ENCODE results near the gene PLEKHG4B. TPM values are rescaled to one million over a fixed set of nuclear protein-coding genes. Genes with fewer than 3 reads are reported as not detected.

The PLEKHG4B gene
- total RNA-seq, 1 donor from 2014 or later = not detected

- ATAC-seq = no peak
- intact Hi-C loops (cut with micrococcal nuclease) = no loop called here
These were observed 18.0 kb upstream of the PLEKHG4B start for GRCh38 chr5:73768-74502.

GRCh38 chr5:74503-75109 is 17.4 kb upstream of the PLEKHG4B start:
- DNase-seq (no peak), ATAC-seq (no peak)
- intact Hi-C loops (cut with micrococcal nuclease) = no loop called here

More at GRCh38 chr5:73768-74502, 18.0 kb upstream of the PLEKHG4B start:
- no peak for DNase-seq

DNA sequence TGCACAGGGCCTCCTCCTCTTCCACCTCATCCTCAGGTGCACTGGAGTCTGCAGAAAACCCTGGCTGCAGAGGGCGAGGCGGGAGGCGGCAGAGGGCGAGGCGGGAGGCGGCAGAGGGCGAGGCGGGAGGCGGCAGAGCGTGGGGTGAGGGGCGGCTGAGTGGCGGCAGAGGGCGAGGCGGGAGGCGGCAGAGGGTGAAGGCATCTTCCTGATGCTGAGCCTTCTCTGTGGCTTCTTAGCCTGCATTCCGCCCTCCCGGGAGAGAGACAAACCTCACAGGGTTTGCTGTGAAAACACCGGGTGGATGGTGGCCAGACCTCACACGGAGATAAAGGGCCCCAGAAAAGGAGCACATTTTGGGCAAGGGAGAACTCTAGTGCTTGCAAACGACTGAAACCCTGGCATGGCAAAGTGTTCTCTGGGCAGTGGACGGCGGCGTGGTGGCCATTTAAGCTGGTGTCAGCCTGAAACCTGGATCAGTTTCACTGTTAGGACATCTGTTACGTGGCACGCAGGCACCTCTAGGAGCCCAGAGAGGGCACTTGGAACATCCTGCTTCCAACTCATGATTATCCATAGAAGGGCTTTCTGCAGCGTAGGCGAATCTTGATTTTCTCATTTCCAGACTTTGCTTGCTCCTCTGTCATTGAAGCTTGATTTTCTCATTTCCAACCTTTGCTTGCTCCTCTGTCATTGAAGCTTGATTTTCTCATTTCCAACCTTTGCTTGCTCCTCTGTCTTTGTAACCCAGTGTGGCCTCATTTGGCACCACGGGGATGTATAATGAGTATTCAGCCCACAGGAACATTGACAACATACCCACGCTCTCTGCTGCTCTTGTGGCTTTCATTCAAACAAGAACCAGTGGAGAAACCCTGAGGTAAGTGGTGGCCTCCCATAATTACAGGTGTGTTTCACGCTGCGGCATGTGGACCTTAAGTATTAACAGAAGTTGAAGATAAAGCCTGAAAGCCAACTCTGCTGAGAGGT is 16.3 kb upstream of the PLEKHG4B start:
- intact Hi-C loops (cut with micrococcal nuclease) = no loop called here
- ATAC-seq (no peak), DNase-seq (no peak)

GRCh38 chr5:76358-77169 is 15.4 kb upstream of the PLEKHG4B start:
- ATAC-seq = no peak

GRCh38 chr5:77170-77501 is 14.8 kb upstream of the PLEKHG4B start:
- ATAC-seq (no peak), DNase-seq (no peak)
- intact Hi-C loops (cut with micrococcal nuclease) = no loop called here

More at GRCh38 chr5:76358-77169, 15.4 kb upstream of the PLEKHG4B start:
- intact Hi-C loops (cut with micrococcal nuclease) = no loop called here
- no peak for DNase-seq

GRCh38 chr5:77546-77945 is 14.4 kb upstream of the PLEKHG4B start:
- ATAC-seq (no peak), DNase-seq (no peak)
- intact Hi-C loops (cut with micrococcal nuclease) = no loop called here

DNA sequence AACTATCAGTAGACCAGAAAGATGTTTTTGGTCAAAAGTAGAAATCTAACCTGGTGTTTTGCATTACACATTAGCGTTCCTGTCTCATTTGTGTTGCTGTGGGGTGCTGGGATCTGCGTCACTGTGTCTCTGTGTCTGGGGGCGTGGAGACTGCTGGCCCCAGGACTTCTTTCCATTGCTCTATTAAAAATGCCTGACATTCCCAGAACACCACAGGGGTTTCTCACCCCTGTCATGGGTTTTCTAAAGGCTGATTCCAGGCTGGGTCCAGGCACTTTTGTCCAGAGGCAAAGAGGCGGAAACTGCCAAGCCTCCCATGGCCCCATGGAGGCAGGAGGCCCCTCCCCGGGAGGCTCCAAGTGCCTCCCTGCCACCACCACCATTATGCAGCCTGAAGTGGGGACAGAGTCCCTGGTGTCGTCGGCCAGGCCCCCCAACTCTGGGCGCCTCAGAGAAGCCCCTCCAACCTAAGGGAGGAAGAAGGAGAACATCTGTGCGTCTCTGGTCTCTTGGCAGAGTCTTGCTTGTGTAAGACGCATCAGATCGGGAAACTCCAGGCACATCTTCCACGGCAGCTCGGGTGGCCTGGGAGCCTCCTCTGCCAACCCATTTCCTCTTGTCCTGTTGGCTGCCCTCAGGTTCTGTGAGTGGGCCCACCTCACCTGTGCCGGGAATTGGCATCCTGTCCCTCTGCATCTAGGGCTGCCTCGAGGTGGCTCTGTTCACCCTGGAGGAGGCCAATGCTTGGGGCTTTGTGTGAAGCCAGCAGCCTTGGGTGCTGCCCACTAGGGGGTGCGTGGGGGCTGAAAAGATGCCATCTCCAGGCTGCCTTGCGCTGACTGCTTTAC is 13.8 kb upstream of the PLEKHG4B start:
- intact Hi-C loops (cut with micrococcal nuclease) = no loop called here
- ATAC-seq (peak; percentile 89), DNase-seq (peak; percentile 66)

GRCh38 chr5:78805-79149 is 13.2 kb upstream of the PLEKHG4B start:
- no peak for DNase-seq
- intact Hi-C loops (cut with micrococcal nuclease) = no loop called here
- no peak for ATAC-seq

DNA sequence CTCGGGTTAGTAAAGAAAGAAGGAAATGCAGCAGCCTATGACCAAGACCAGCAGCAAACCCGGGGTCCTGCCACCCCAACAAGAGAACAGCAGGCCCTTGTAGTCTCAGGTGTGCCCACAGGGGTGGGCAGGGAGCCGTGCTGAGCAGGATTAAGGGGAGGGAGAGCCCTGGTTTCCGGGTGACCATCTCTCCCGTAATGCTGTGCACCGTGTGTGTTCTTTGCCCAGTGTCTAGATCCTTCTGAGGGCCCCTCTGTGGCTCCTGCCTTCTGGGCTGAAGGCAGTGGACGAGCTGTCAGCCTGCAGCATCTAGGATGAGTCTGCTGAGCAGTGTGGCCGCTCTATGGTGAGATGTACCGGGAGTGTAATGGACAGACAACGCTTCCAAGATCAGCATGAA is 12.7 kb upstream of the PLEKHG4B start:
- intact Hi-C loops (cut with micrococcal nuclease) = no loop called here
- DNase-seq (no peak), ATAC-seq (no peak)

DNA sequence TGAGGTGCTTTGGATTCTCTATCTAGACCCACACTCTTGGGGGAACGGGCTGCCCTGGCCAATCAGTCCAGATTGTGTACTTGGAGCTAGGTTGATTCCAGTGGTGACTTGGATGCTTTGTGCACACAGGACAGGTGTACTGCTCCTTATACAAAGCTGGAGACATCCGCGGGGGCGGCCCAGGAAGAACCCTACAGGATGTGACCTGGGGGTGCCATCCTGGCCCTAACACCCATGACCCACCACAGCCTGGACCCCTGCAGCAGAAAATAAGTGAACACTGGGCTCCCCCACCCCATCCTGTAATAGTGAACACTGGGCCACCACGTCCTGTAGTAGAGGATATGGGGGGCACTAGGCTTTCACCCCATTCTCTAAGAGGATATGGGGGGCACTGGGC is 12.1 kb upstream of the PLEKHG4B start:
- ATAC-seq (no peak), DNase-seq (no peak)
- intact Hi-C loops (cut with micrococcal nuclease) = no loop called here

DNA sequence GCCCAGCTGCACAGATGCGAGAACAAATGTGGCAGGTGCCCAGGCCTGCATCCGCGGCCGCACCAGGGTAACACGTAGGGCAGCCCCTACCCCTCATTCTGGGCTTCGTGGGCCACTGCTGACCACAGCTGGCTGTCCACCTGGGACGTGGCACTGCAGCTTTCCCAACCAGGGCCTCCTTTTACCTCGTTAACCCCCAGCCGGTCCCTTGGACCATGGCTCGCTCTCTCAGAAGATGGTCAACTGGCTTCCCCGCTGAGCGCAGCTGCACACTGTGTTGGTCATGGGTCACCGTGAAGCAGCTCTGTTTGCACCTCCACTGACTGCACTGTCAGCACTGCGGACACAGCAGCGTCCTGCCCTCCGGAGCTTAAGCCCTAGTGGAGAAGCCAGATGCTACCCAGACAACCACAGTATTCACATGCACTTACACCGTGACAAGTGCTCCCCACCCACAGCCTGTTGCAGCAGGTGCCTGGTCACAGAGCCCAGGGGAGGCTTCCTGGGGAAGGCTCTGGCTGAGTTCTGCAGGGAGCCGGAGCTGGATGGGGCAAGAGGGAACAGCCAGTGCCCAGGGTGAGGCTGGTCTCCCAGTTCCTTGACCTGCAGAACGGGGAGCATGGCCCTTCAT is 10.5 kb upstream of the PLEKHG4B start:
- intact Hi-C loops (cut with micrococcal nuclease) = no loop called here
- no peak for DNase-seq
- ATAC-seq = no peak

GRCh38 chr5:82097-82496 is 9.9 kb upstream of the PLEKHG4B start:
- ATAC-seq = no peak
- no peak for DNase-seq
- intact Hi-C loops (cut with micrococcal nuclease) = no loop called here

DNA sequence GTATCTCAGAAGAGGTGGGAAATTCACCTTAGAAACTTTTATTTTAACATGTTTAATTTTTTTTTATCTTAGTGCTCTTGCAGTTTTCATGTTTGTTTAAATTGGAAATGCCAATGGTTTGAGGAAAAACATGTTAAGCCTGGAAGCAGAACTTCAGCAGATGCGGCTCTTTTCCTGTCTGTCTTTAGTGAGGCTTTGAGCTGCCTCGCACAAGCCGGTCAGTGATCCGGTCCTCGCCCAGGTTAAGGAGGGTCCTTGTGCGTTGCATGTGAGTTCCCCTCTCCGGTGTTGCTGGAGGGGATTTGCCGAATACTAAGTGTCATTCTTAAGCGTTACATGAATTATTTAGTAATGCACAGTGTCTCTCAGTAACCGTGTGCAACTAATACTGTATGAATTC is 9.4 kb upstream of the PLEKHG4B start:
- intact Hi-C loops (cut with micrococcal nuclease) = no loop called here
- ATAC-seq (no peak), DNase-seq (no peak)

GRCh38 chr5:83029-83428 is 8.9 kb upstream of the PLEKHG4B start:
- DNase-seq = no peak
- intact Hi-C loops (cut with micrococcal nuclease) = no loop called here
- ATAC-seq = no peak

DNA sequence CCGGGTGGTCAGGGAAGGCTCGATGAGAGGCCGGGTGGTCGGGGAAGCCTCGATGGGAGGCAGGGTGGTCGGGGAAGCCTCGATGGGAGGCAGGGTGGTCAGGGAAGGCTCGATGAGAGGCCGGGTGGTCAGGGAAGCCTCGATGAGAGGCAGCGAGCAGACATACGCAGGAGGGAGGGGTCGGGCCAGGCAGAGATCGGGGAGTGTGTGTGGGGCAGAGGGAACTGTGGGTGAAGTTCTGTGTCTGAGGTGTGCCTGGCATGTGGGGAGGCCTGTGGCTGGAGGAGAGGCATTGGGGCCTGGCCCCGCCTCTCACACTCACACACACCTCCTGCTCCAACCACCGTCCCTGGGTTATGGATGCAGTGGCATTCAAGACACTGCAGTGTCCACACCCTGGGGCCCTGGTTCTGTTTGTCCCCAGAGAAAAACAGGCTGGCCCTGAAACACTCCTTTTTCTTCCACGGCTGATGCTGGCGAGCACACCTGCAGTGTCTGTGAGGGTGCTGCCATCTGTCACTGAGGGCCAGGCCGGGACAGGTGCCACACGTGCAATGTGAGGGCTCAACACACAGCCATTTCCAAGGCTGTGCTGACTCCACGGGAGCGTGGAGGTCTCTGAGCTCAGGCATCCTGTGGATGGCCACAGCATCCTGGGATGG is 6.5 kb upstream of the PLEKHG4B start:
- ATAC-seq (no peak), DNase-seq (no peak)
- intact Hi-C loops (cut with micrococcal nuclease) = no loop called here

GRCh38 chr5:89337-90286 is 2.4 kb upstream of the PLEKHG4B start:
- DNase-seq (no peak), ATAC-seq (no peak)
- intact Hi-C loops (cut with micrococcal nuclease) = no loop called here

Measured in left ventricle myocardium superior (tissue), 1 donor.